Effector memory CD4-positive, alpha-beta T cell (primary cell): ENCODE data around the gene GPR84.
"Not testable (repeated sequence)": the region's sequence is repeated elsewhere in the genome, so short reads cannot be mapped to it uniquely, and the experiment has no call there.

ENCODE experiments used
- DNase-seq, 3 donors: peaks; one replicate each; pipeline ENCODE4 v3.0.0-alpha.2; 2020
- H3K27ac ChIP-seq: 2 replicates; pipeline ENCODE4 v1.7.0; 2013; ENCODE audit warnings: mild to moderate bottlenecking, low read length, moderate library complexity; ENCODE audit not compliant: insufficient read depth, poor library complexity, severe bottlenecking
- H3K27me3 ChIP-seq: replicated peaks from 2 replicates; pipeline ENCODE4 v1.7.0; 2013; ENCODE audit warnings: mild to moderate bottlenecking, low read length; ENCODE audit not compliant: insufficient read depth, control insufficient read depth, poor library complexity, severe bottlenecking
- H3K36me3 ChIP-seq: 2 replicates; pipeline ENCODE4 v1.7.0; 2013; ENCODE audit warnings: mild to moderate bottlenecking, low read length, moderate library complexity; ENCODE audit not compliant: control insufficient read depth, insufficient read depth
- H3K4me1 ChIP-seq: 2 replicates; pipeline ENCODE4 v1.7.0; 2013; ENCODE audit warnings: low read length, mild to moderate bottlenecking; ENCODE audit not compliant: control insufficient read depth, insufficient read depth, poor library complexity, severe bottlenecking
- H3K4me3 ChIP-seq: 2 replicates; pipeline ENCODE4 v1.7.0; 2013; ENCODE audit warnings: low read length, low read depth, mild to moderate bottlenecking; ENCODE audit not compliant: insufficient read depth, poor library complexity, severe bottlenecking
- H3K9me3 ChIP-seq: 2 replicates; pipeline ENCODE4 v1.7.0; 2013; ENCODE audit warnings: mild to moderate bottlenecking, low read length, moderate library complexity; ENCODE audit not compliant: control insufficient read depth

Gene GPR84

DNA sequence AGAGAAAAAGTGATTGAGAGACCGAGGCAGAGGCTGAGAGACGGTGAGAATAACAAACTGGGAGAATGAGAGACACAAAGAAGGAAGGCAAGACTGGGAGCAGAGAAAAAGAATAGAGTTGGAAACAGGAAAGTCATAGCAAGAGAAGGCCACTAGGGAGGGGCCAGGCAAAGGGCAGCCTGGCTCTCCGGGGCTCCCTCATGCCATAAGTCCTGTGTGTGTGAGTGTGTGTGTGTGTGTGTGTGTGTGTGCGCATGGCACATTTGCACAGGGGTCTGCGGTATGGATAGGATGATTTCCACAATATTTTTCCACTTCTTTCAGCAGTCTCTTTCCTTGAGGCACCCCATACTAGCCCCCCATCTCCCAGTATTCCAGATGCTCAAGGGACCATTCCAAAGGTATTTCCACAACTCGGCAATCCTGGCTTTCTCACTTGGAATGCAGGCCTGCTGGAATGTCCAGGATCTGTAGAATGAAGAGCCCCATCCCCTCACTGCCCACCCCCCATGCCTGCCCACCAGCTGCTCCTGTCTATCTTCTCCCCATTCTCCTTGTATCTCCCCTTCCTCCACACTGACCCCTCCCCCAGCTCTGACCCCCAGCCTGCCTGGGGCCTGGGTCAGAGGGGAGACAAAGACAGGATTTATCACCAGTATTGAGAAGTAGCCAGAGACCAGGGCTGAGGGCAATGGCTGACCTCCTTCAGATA, 9.0 kb downstream of the GPR84 start:
- Histone ChIP-seq H3K4me3 (no peak overlapping the region), H3K9me3 (no peaks in the 10 kb centered on the region), H3K27me3 (no peaks in the 10 kb centered on the region), H3K27ac (no peak overlapping the region), H3K4me1 (peaks cover 10% of the 10 kb centered on the region), H3K36me3 (peaks cover 8% of the 10 kb centered on the region)
- DNase-seq: no peak

DNA sequence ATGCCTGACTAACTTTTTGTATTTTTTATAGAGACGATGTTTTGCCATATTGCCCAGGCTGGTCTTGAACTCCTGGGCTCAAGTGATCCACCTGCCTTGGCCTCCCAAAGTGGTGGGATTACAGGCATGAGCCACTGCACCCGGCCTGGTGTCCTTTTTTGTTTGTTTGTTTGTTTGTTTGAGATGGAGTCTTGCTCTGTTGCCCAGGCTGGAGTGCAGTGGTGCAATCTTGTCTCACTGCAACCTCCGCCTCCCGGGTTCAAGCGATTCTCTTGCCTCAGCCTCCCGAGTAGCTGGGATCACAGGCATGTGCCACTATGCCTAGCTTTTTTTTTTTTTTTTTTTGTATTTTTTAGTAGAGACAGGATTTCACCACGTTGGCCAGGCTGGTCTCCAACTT, 10.0 kb downstream of the GPR84 start:
- H3K4me3 ChIP-seq, H3K9me3 ChIP-seq: not testable (repeated sequence)

DNA sequence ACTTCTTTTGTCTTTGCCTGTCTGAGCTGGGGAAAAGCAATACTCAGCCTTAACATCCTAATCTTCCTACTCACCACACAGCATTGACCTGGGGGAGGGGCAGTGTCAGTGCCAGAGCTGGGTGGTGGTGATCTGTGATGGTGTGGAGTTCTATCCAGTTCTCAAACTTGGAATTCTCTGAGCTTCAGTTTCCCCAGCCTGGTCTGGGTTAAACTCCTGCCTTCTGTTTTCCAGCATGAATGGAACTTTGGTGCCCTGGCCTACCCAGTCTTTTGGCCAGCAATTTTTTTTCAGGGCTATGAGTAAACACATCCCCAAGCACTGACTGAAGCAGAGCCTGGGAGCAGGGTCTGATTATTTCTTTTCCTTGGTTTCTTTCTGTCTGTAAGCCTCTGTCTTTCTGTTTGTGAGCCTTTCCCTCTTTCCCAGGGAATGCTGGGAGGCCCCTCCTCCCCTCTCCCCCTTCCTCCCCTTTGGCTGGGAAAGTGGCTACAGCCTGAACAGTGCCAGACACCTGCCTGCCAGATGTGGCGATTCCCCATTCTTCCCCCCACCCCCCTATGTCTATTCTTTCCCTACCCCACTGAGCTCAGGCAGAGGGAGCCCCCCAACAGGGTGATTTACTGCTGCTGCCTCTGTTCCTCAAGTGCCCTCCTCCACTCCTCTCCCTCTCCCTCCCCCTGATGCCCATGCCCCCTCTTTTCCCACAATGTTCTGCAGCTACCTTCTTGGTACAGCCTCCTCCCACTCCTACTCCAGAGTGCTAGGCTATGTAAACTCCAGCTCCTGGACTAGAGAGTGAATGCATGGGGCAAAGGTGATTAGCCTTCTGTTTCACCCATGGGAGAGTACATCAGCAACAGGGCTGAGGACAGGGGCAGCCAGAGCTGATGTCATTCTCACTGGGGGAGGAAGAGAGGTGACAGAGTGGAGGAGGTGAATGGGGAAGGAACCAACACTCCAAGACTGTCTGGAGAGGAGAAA, 11.1 kb downstream of the GPR84 start:
- peaks cover 3% of the 10 kb centered on the region for H3K4me1 ChIP-seq
- no peak overlapping the region for H3K4me3 ChIP-seq

More for the DNA sequence above, 10.0 kb downstream of the GPR84 start:
- not testable (repeated sequence) for H3K27me3 ChIP-seq, H3K4me1 ChIP-seq, H3K27ac ChIP-seq, DNase-seq
- H3K36me3 ChIP-seq: peaks cover 16% of the 10 kb centered on the region

DNA sequence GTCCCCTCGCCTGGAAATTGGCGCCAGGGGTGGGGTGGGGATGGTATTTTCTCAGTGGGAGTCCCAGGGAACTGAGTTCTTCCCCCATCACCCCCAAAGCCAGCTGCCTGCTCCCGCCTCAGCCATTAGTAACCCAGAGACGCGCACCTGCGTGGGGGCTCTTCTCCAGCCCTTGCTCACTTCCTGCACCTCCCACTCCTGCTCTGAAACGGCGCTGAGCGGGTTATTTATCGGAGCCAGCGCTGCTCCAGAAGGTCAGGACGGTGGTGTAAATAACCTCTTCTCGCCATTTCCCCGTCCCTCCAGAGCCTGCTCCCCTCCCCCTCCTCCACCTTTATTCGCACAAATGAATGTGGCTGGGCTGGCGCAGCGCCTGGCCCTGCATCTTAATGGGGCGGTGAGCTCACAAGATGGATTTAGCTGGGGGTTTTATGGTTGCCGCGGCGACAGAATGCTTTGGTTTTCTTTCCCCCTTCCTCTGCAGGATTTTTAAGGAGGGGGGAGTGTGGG, 12.2 kb downstream of the GPR84 start:
- Histone ChIP-seq H3K36me3 (peaks cover 34% of the 10 kb centered on the region), H3K9me3 (no peaks in the 10 kb centered on the region), H3K27me3 (no peaks in the 10 kb centered on the region), H3K27ac (peak overlapping the region; percentile 33), H3K4me1 (peaks cover 3% of the 10 kb centered on the region), H3K4me3 (peak overlapping the region; percentile 20)
- DNase-seq: no peak

More for the DNA sequence above, 11.1 kb downstream of the GPR84 start:
- no peak for DNase-seq
- peaks cover 23% of the 10 kb centered on the region for H3K36me3 ChIP-seq
- H3K9me3 ChIP-seq: no peaks in the 10 kb centered on the region
- no peak overlapping the region for H3K27ac ChIP-seq
- no peaks in the 10 kb centered on the region for H3K27me3 ChIP-seq

DNA sequence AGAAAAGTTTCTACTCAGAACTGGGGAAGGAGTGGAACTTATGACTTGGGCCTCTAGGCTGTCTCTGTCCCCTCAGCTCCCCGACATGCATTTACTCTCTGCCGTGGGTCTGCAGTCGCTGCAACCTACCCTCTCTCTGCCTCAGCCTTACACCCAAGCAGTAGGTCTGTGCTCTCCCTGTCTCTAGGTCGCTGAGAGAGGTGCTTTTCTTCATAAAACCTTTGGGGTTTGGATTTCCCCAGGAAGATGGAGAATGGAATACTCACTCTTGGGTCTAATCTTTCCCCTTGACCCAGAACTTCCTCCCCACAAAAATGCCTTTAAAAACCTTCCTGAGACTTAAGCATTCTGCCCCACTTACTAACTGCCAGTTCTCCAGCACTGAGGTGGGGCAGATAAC, 12.9 kb downstream of the GPR84 start:
- no peak for DNase-seq
- Histone ChIP-seq H3K27ac (no peak overlapping the region), H3K4me1 (peaks cover 3% of the 10 kb centered on the region), H3K27me3 (no peaks in the 10 kb centered on the region), H3K9me3 (no peaks in the 10 kb centered on the region), H3K4me3 (no peak overlapping the region), H3K36me3 (peaks cover 41% of the 10 kb centered on the region)

DNA sequence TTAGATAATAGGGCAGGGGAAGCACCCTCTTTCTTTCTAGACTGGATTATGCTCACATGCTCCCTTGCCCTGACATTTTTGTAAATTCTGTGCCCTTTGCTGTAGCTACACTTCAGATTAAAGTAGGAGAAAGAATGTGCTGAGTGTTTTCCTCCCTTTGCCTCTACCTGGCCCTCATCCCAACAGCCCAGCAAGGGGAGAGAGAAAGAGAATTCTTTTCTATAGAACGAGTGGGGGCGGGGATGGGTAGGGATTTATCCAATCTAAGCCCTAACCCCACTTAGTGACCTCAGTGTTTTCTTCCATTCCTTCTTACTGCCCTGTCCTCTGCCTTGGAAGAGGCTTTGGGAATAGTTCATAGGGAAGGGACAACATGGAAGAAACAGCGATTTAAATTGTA, 13.5 kb downstream of the GPR84 start:
- H3K36me3 ChIP-seq: peaks cover 44% of the 10 kb centered on the region
- H3K9me3 ChIP-seq: no peaks in the 10 kb centered on the region
- no peaks in the 10 kb centered on the region for H3K27me3 ChIP-seq
- no peak for DNase-seq
- H3K27ac ChIP-seq: no peak overlapping the region
- peaks cover 3% of the 10 kb centered on the region for H3K4me1 ChIP-seq
- no peak overlapping the region for H3K4me3 ChIP-seq

DNA sequence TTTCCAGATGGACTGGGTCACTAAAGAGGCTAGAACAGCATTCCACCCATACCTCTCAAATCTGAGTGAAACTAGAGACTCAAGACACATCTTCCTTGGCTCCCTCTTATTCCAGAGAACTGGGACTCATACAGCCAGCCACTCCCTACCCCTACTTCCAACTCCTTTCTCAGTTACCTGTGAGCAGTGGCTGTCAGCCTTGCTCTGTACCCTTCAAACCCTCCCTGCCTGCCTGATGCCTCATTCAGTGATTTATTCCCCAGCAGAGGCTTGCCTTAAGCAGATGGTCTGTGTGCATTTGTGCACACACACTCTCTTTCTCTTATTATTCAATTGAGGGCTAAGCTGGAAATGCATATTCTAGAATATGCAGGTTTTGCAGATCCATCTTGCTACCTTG, 14.6 kb downstream of the GPR84 start:
- H3K9me3 ChIP-seq: no peaks in the 10 kb centered on the region
- peaks cover 3% of the 10 kb centered on the region for H3K4me1 ChIP-seq
- H3K36me3 ChIP-seq: peaks cover 54% of the 10 kb centered on the region
- no peak overlapping the region for H3K4me3 ChIP-seq
- no peak overlapping the region for H3K27ac ChIP-seq
- H3K27me3 ChIP-seq: no peaks in the 10 kb centered on the region
- no peak for DNase-seq

DNA sequence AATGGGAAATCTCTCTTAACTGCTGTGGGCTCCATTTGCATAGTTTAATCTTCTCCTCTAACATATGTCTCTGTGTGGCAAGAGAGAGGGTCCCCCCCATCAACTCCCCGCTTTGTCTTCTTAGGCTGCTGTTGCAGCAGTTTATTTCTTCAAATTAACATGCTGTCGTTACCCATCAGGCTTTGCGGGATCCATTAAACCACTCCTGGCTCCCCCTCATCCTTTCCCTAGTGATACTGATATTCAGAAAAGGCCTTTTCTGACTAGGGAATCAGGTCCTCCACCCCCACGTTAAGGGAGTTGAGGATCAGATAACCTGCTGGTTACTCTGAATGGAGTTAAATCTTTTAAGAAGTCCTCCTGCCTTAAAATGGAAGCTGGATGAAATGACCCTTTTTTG, 15.2 kb downstream of the GPR84 start:
- H3K4me1 ChIP-seq: peaks cover 3% of the 10 kb centered on the region
- H3K36me3 ChIP-seq: peaks cover 56% of the 10 kb centered on the region

DNA sequence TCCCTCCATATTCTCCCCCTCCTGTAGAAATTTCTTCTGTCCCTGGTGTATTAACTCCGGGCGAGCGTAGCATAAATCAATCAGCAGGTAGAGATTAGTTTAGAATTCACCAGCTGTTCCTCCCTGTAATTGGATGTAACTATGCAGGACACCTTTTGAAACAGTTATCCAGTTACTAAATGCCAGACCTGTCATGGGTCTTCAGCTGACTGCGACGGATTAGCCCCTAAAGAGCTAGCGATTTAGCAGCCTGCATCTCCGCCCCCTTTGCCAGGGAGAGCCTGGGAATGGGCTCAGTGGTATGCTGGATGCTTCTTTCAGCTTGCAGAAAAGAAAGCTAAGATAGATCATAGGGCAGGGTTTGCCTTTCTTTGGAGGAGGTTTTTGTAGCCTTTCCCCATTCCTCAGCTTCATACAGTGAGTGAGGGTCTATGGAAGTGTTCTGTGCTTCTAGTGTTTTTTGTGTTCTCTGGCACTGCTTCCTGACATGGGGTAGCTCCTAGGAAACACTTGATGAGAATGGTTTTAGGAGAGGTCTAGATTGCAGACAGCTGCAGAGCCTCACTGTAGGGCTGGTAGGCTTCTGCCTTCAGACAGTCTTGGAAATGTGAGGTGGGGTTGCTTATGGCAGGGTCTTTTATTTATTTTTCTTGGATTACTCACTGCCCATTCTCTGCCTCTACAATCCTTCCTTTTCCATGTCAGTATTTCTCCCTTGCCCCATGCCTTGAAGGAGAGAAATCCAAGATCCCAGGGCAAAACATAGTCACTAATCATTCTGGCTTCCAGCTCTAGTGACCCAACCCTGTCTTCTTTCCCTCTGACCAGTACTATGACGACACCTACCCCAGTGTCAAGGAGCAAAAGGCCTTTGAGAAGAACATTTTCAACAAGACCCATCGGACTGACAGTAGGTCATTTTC, 22.6 kb downstream of the GPR84 start:
- no peak for DNase-seq
- no peaks in the 10 kb centered on the region for H3K4me1 ChIP-seq
- no peaks in the 10 kb centered on the region for H3K27me3 ChIP-seq
- no peak overlapping the region for H3K4me3 ChIP-seq
- no peak overlapping the region for H3K27ac ChIP-seq
- peaks cover 55% of the 10 kb centered on the region for H3K36me3 ChIP-seq
- no peaks in the 10 kb centered on the region for H3K9me3 ChIP-seq

More for the DNA sequence above, 15.2 kb downstream of the GPR84 start:
- H3K27me3 ChIP-seq: no peaks in the 10 kb centered on the region
- H3K27ac ChIP-seq: no peak overlapping the region
- DNase-seq: no peak
- H3K4me3 ChIP-seq: no peak overlapping the region
- H3K9me3 ChIP-seq: no peaks in the 10 kb centered on the region
